H1 (cell line): ENCODE data around the gene SLIT3. TPM values are rescaled to one million over a fixed set of nuclear protein-coding genes. Genes with fewer than 3 reads are reported as not detected.

Experiments used
- CTCF ChIA-PET: fragments of 300-600 bp; sonication (Branson Sonifier 250); formaldehyde crosslinking; loops from one replicate; lab custom pipeline; 2021; ENCODE audit not compliant: partially characterized antibody; lab: Charles Lee
- POLR2A ChIA-PET: fragments of 300-600 bp; sonication (Branson Sonifier 250); formaldehyde crosslinking; loops from one replicate; lab custom pipeline; 2021; ENCODE audit warnings: inconsistent platforms; ENCODE audit not compliant: partially characterized antibody; lab: Charles Lee
- DNase-seq, 2 experiments: peaks; one replicate each; pipeline versions ENCODE4 v3.0.0 to v3.0.0-alpha.2; 2010 to 2022; ENCODE audit warnings: low spot score in 2 of 2, low read depth in 1 of 2, mixed read lengths in 1 of 2
- FAIRE-seq: peaks from 2 replicates; lab custom pipeline; 2011; peaks lifted over from hg19 to GRCh38; lab: Jason Lieb, UNC
- H2AFZ ChIP-seq: 2 replicates; pipeline ENCODE4 v1.8.1; 2012; ENCODE audit warnings: low read length, inconsistent platforms
- H2AK5ac ChIP-seq: 2 replicates; pipeline ENCODE4 v1.6.1; 2013; ENCODE audit warnings: low read depth, low read length
- H2BK120ac ChIP-seq: replicated peaks from 2 replicates; pipeline ENCODE3; 2013; ENCODE audit warnings: low read depth, low read length, inconsistent platforms
- H2BK12ac ChIP-seq: 2 replicates; pipeline ENCODE4 v1.6.1; 2013; ENCODE audit warnings: low read depth, low read length
- H2BK15ac ChIP-seq: 2 replicates; pipeline ENCODE4 v1.6.1; 2013; ENCODE audit warnings: low read length
- H2BK20ac ChIP-seq: 2 replicates; pipeline ENCODE4 v1.6.1; 2013; ENCODE audit warnings: low read length
- H2BK5ac ChIP-seq: 2 replicates; pipeline ENCODE4 v1.6.1; 2013; ENCODE audit warnings: low read depth, low read length
- H3K14ac ChIP-seq: 2 replicates; pipeline ENCODE4 v1.6.1; 2013; ENCODE audit warnings: inconsistent platforms; ENCODE audit not compliant: insufficient read length
- H3K18ac ChIP-seq: 2 replicates; pipeline ENCODE4 v1.6.1; 2013; ENCODE audit warnings: low read length; ENCODE audit errors: extremely low read depth
- H3K23ac ChIP-seq: 2 replicates; pipeline ENCODE4 v1.6.1; 2013; ENCODE audit warnings: inconsistent platforms; ENCODE audit not compliant: insufficient read length
- H3K23me2 ChIP-seq: 2 replicates; pipeline ENCODE4 v1.6.1; 2013; ENCODE audit warnings: low read depth, low read length
- H3K27ac ChIP-seq: 2 replicates; pipeline ENCODE4 v1.6.1; 2011; ENCODE audit warnings: low read depth, low read length, inconsistent platforms
- H3K27me3 ChIP-seq, 4 experiments: replicated peaks in 1 of 4; 1 replicate in 1 of 4; 2 replicates in 3 of 4; pipeline versions ENCODE4 v1.6.1 to v1.8.1; 2011 to 2013; ENCODE audit warnings: low read length in 3 of 4, mild to moderate bottlenecking in 3 of 4, inconsistent platforms in 2 of 4, mixed read lengths in 2 of 4, moderate library complexity in 1 of 4; ENCODE audit not compliant: control insufficient read depth in 3 of 4, insufficient read depth in 3 of 4; ENCODE audit errors: extremely low read depth in 1 of 4
- H3K36me3 ChIP-seq, 4 experiments: 2 replicates each; pipeline versions ENCODE4 v1.6.1 to v1.8.1; 2011 to 2013; ENCODE audit warnings: mild to moderate bottlenecking in 4 of 4, low read length in 3 of 4, moderate library complexity in 2 of 4, control low read depth in 1 of 4, inconsistent platforms in 1 of 4; ENCODE audit not compliant: insufficient read depth in 4 of 4, control insufficient read depth in 2 of 4
- H3K4ac ChIP-seq: replicated peaks from 2 replicates; pipeline ENCODE3; 2013; ENCODE audit warnings: low read length, low read depth, mixed read lengths, inconsistent platforms; ENCODE audit not compliant: insufficient read length
- H3K4me1 ChIP-seq, 4 experiments: replicated peaks in 1 of 4; 1 replicate in 1 of 4; 2 replicates in 3 of 4; pipeline versions ENCODE4 v1.6.1 to v1.8.1; 2011 to 2013; ENCODE audit warnings: low read length in 3 of 4, inconsistent platforms in 2 of 4, mixed read lengths in 1 of 4; ENCODE audit not compliant: insufficient read depth in 4 of 4, control insufficient read depth in 3 of 4
- H3K4me2 ChIP-seq, 2 experiments: 2 replicates each; pipeline versions ENCODE4 v1.6.1 to v1.8.1; 2011 to 2013; ENCODE audit warnings: low read depth in 2 of 2, low read length in 2 of 2, control low read depth in 1 of 2, inconsistent platforms in 1 of 2, mild to moderate bottlenecking in 1 of 2; ENCODE audit not compliant: insufficient read depth in 1 of 2
- H3K4me3 ChIP-seq, 4 experiments: fragments of 200-600, 300-600 bp in 1 of 4; sonication (generic), shearing (Covaris generic), sonication (Bioruptor Twin) in 1 of 4; 2 replicates each; pipeline versions ENCODE4 v1.5.1 to v1.8.1; 2011 to 2016; ENCODE audit warnings: low read length in 4 of 4, low read depth in 3 of 4, control low read depth in 2 of 4, inconsistent platforms in 2 of 4, mild to moderate bottlenecking in 2 of 4, mixed read lengths in 1 of 4, moderate library complexity in 1 of 4; ENCODE audit not compliant: insufficient read depth in 2 of 4; ENCODE audit errors: extremely low read depth in 1 of 4
- H3K56ac ChIP-seq: replicated peaks from 2 replicates; pipeline ENCODE3; 2013; ENCODE audit warnings: low read depth, mild to moderate bottlenecking, mixed read lengths, low read length, inconsistent platforms; ENCODE audit not compliant: insufficient read length
- H3K79me1 ChIP-seq: 2 replicates; pipeline ENCODE4 v1.6.1; 2013; ENCODE audit warnings: low read depth, low read length, control low read depth
- H3K79me2 ChIP-seq, 2 experiments: 2 replicates each; pipeline versions ENCODE4 v1.6.1 to v1.8.1; 2012 to 2013; ENCODE audit warnings: low read length in 2 of 2, mild to moderate bottlenecking in 2 of 2, inconsistent platforms in 1 of 2; ENCODE audit not compliant: insufficient read depth in 2 of 2, control insufficient read depth in 1 of 2
- H3K9ac ChIP-seq, 4 experiments: replicated peaks in 1 of 4; 1 replicate in 1 of 4; 2 replicates in 3 of 4; pipeline versions ENCODE4 v1.6.1 to v1.8.1; 2011 to 2013; ENCODE audit warnings: low read depth in 3 of 4, low read length in 3 of 4, control low read depth in 2 of 4, mild to moderate bottlenecking in 2 of 4, moderate library complexity in 2 of 4, inconsistent platforms in 1 of 4; ENCODE audit errors: extremely low read depth in 1 of 4
- H3K9me3 ChIP-seq, 2 experiments: 2 replicates each; pipeline versions ENCODE4 v1.6.1 to v1.8.1; 2012 to 2013; ENCODE audit warnings: mild to moderate bottlenecking in 2 of 2, moderate library complexity in 2 of 2, control low read depth in 1 of 2, inconsistent platforms in 1 of 2, low read depth in 1 of 2, low read length in 1 of 2, mixed read lengths in 1 of 2; ENCODE audit not compliant: insufficient read depth in 2 of 2
- H4K20me1 ChIP-seq, 2 experiments: replicated peaks in 1 of 2; 2 replicates each; pipeline versions ENCODE3 to v1.8.1; 2011 to 2013; ENCODE audit warnings: inconsistent platforms in 2 of 2, low read length in 2 of 2, mild to moderate bottlenecking in 1 of 2; ENCODE audit not compliant: insufficient read depth in 2 of 2, control insufficient read depth in 1 of 2
- H4K5ac ChIP-seq: 2 replicates; pipeline ENCODE4 v1.6.1; 2013; ENCODE audit warnings: low read length, low read depth, mixed read lengths, inconsistent platforms; ENCODE audit not compliant: insufficient read length
- H4K8ac ChIP-seq: 2 replicates; pipeline ENCODE4 v1.8.0; 2013; ENCODE audit warnings: mild to moderate bottlenecking, moderate library complexity, low read length, inconsistent platforms; ENCODE audit not compliant: insufficient read depth; ENCODE audit errors: extremely low read depth
- H4K91ac ChIP-seq: replicated peaks from 2 replicates; pipeline ENCODE3; 2013; ENCODE audit warnings: low read length, mixed read lengths, inconsistent platforms; ENCODE audit not compliant: insufficient read length
- ASH2L ChIP-seq: fragments of 200-600, 300-600 bp; sonication (generic); IDR thresholded peaks from one replicate; pipeline ENCODE4 v1.7.1; 2017; ENCODE audit warnings: low read length
- BACH1 ChIP-seq: IDR thresholded peaks from 2 replicates; pipeline ENCODE4 v1.6.1; 2012; ENCODE audit warnings: low read length, improper control_type of control experiment
- RNF2 ChIP-seq: fragments of 200-900, 300-1000 bp; sonication (generic); IDR thresholded peaks from 2 replicates; pipeline ENCODE4 v1.7.1; 2016; ENCODE audit warnings: borderline replicate concordance, low read depth, mild to moderate bottlenecking, antibody characterized with exemption, low read length; ENCODE audit not compliant: poor library complexity, severe bottlenecking; ENCODE audit errors: missing control alignments
- SAP30 ChIP-seq: fragments of 300-600 bp; sonication (generic); IDR thresholded peaks from 2 replicates; pipeline ENCODE4 v1.7.1; 2012; ENCODE audit warnings: low read length, moderate library complexity, mild to moderate bottlenecking, inconsistent platforms; ENCODE audit not compliant: insufficient read depth, insufficient replicate concordance
- SIN3A ChIP-seq, 2 experiments: IDR thresholded peaks in 1 of 2; conservative IDR thresholded peaks in 1 of 2; 2 replicates each; pipeline ENCODE4 v1.6.1; 2011 to 2012; ENCODE audit warnings: low read length in 2 of 2, improper control_type of control experiment in 1 of 2, low read depth in 1 of 2, mild to moderate bottlenecking in 1 of 2
- WGBS, 2 experiments: shearing (Covaris generic) in 1 of 2; methylation state at CpG; one replicate each; pipeline versions ENCODE4 v1.1.6 to v1.1.7; 2013 to 2015; ENCODE audit warnings: low lambda C conversion rate in 2 of 2, mixed read lengths in 2 of 2, inconsistent platforms in 1 of 2, low coverage in 1 of 2, missing lambda C conversion rate in 1 of 2; ENCODE audit not compliant: insufficient replicate concordance in 2 of 2, insufficient coverage in 1 of 2, insufficient read length in 1 of 2; ENCODE audit errors: extremely low coverage in 1 of 2, missing lambda C conversion rate in 1 of 2; 5-methylcytosine and 5-hydroxymethylcytosine counted together
- polyA plus RNA-seq, 7 experiments: library from polyadenylated mRNA; depleted of rRNA in 3 of 7; stranded (reverse) in 5 of 7; unstranded in 2 of 7; fragments of >200 nt in 5 of 7; fragments of 200-250 nt in 2 of 7; gene quantifications; 1 replicate in 5 of 7; 2 replicates in 1 of 7; 4 replicates in 1 of 7; pipeline versions ENCODE4 v1.2.1 to v1.2.3, GENCODE V29; 2011 to 2013; ENCODE audit warnings: missing spikeins in 2 of 7, mixed read lengths in 2 of 7
- total RNA-seq: library from RNA; stranded (reverse); fragmentation: NEBNext Ultra II Directional; extraction: Animal tissue kit (Norgen Biotek cat#: 25700); gene quantifications from 2 replicates; pipeline ENCODE4 v1.2.1, GENCODE V29; 2021
- TF ChIP-seq, protein P1 (sequence below): IDR thresholded peaks from 2 replicates; pipeline ENCODE4 v1.6.1; 2011; ENCODE audit warnings: low read depth, mild to moderate bottlenecking, low read length; ENCODE audit not compliant: insufficient read depth

SLIT3 gene
- total and polyA plus RNA-seq, 2 of the 8 experiments (the other 6 are each of a cell fraction or from before 2014, with no cell fraction given) = 1.1 to 1.2 TPM

DNA sequence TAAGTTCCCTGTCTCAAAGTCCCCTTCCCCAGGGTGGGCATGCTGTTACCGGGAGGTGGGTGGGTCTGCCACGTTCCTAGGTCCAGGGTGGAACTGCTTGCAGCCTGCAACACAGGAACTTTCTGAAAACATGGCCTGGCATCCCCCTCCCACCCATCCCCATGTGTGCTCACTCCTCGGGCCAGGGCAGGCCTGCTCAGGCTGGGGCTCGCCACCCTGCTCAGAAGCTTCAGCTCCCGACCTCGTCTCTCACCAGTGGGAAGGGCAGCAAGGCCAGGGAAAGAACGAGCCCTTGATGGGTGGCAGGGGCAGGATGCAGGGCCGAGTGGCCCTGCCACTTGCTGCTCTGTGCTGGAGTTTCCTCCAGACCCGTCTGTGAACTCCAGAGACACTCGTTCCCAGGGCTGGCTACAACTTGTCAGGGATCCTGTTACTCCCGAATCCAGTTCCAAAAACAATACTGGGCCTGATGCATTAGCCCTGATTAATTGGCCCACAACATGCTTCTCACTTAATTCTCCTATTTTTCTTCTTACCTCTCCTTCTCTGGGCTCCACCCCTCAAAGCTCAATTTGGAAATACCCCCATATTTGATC lies 197.3 kb downstream of the SLIT3 start:
- Histone ChIP-seq H3K4me1 (peaks cover 0 to 15% (median 7%) of the 10 kb centered on the region in 4 experiments; a peak in 3 of 7 replicates), H2BK5ac (no peak overlapping the region), H3K23ac (no peak overlapping the region), H4K5ac (no peak overlapping the region), H4K8ac (no peak overlapping the region), H3K14ac (no peak overlapping the region), H3K4ac (no peak overlapping the region), H3K56ac (no peak overlapping the region), H3K27me3 (no peaks in the 10 kb centered on the region), H4K20me1 (no peaks in the 10 kb centered on the region), H3K79me2 (no peaks in the 10 kb centered on the region), H2BK20ac (no peak overlapping the region), H3K4me2 (no peak overlapping the region), H3K9ac (no peak overlapping the region), H3K23me2 (no peaks in the 10 kb centered on the region), H3K9me3 (no peaks in the 10 kb centered on the region), H2BK12ac (no peak overlapping the region), H4K91ac (no peak overlapping the region), H3K36me3 (no peaks in the 10 kb centered on the region), H2BK120ac (no peak overlapping the region), H2AFZ (no peak overlapping the region), H3K79me1 (no peaks in the 10 kb centered on the region), H3K27ac (no peak overlapping the region), H2BK15ac (no peak overlapping the region), H3K18ac (no peak overlapping the region), H3K4me3 (no peak overlapping the region), H2AK5ac (no peak overlapping the region)
- POLR2A ChIA-PET = no interaction called here
- DNase-seq (no peak), FAIRE-seq (no peak)
- TF ChIP-seq, protein P1, sequence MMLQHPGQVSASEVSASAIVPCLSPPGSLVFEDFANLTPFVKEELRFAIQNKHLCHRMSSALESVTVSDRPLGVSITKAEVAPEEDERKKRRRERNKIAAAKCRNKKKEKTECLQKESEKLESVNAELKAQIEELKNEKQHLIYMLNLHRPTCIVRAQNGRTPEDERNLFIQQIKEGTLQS = no peak
- TF ChIP-seq BACH1 (no peak), RNF2 (no peak), SIN3A (conservative IDR thresholded peaks at IDR 0.05 in 1 of 2, IDR thresholded peaks at IDR 0.05 in 1 of 2; ENCODE audit: low read depth in 1 of 2, low read length in 2 of 2) (no peak), SAP30 (no peak), ASH2L (no peak)
- CTCF ChIA-PET = interaction anchor here (1.4 kb wide), 1 partner anchor 15 kb away, joined by 4 read pairs; no protein-coding TSS in a partner anchor
- WGBS, 2 experiments = 84% methylated on average over 10 of the region's 11 CpGs; no CpG with 5 or more reads in 1 of the 2 experiments
